NCI-H2081 treated with DMSO at 0.1 percent for 48 hours (cell line): ENCODE results near the gene UBA5.
A peak's percentile ranks its signal among the peaks of the same experiment; 100 is the strongest.

Source experiments
- DNase-seq: peaks from one replicate; lab custom pipeline; 2025; lab: John Stamatoyannopoulos, UW

Gene UBA5

GRCh38 chr3:132721479-132722164 is 61.5 kb downstream of the UBA5 start:
- no peak for DNase-seq

DNA sequence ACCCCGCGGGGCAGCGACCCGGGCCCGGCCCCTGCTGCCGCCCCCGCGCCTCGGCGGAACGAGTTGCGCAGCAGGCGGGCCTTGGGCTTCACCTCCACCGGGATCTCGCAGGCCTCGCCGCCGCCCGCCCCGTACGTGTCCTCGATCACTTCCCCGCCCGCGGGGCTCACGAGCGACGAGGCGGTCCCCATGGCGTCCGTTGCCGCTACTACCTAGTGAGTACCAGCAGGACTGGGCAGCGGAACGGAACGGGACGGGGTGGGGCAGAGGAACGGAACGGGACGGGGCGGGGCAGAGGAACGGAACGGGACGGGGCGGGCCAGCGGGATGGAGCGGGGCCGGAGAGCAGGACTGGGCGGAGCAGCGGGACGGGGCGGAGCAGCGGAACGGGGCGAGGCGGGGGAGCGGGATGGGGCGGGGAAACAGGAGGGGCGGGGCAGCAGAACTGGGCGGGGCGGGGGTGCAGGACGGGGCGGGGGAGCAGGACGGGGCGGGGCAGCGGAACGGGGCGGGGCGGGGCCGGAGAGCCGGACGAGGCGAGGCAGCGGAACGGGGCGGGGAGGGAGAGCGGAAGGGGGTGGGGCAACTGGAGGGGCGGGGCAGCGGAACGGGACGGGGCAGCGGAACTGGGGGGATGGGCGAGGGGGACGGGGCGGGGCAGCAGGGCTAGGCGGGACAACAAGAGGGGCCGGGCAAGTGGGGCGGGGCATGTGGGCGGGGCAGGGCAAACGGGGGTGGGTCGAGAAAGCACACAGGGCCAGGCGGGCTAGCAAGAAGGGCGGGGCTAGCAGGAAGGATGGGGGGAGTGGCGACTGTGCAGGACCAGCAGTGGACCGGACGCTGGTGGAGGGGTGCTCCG is 62.3 kb downstream of the UBA5 start, which contains the start of gene NPHP3:
Gene NPHP3 (minus strand): TSS at position 245 of the 859 bp plus-strand sequence. CDS start 54 bp downstream, at position 191.
- DNase-seq = peak; percentile 89

DNA sequence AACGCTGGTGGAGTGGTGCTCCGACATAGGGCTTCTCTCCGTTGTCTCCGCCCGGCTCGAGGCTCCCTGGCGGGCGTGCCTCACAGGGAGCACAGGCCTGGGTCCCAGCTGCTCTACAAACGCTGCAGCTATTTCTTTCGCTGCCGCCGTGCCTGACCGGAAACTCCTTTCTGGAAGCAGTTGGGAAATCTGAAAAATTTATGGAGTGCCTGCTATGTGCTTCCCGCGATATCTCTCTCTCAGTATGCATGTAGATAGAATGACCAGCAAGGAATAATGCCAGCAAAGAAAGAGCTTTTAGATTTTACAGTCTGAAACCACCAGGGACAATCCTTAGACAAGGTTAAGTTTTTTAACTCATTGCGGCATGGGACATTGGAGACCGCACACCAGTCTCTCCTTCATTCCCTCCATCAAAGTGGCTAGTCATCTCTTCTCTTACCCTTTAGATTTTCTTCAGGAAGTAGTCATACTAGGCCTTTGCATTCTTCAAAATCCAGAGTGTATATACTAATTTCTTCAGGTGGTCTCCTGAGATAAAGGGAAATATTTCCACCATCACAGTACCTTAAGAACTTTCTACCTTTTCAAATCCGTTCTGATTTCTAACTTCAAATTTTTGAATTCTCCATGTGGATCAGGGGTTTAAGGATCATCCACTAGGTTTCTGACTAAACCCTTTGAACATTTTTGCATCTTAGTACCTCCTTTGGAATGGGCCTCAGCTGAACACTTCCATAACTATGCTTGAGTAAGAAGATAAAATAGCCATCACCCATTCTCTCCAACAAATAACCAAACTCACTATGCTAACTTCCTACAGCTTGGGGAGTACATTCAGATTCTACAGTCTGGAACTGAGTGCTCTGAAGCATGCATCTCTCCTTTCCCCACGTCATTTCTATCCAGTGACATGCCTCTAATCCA is 63.2 kb downstream of the UBA5 start:
- no peak for DNase-seq

GRCh38 chr3:132726341-132726823 is 66.3 kb downstream of the UBA5 start:
- DNase-seq = peak; percentile 61
